ENCODE data around the gene MBOAT1.

DNA sequence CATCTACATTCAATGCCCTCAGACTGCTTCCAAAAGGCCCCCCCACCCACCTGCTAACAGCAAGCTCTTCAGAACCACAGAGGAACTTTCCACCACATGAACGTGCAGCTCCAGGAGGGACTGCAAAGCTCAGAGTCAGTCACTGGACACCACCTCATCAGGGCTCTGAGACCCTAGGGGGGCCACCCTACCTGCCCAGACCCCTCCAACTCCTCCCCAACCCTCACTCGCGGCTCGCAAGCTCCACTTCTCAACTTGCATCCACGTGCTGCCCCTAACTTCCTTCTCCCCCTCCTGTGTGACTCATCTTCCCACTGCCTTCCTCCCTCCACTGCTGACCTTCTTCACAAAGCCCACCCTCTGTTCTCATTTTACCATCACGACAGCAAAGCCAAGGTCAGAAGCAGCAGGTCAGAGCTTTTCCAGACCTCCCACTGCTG, 6.5 kb downstream of the MBOAT1 start:
- TF ChIP-seq, protein P1, sequence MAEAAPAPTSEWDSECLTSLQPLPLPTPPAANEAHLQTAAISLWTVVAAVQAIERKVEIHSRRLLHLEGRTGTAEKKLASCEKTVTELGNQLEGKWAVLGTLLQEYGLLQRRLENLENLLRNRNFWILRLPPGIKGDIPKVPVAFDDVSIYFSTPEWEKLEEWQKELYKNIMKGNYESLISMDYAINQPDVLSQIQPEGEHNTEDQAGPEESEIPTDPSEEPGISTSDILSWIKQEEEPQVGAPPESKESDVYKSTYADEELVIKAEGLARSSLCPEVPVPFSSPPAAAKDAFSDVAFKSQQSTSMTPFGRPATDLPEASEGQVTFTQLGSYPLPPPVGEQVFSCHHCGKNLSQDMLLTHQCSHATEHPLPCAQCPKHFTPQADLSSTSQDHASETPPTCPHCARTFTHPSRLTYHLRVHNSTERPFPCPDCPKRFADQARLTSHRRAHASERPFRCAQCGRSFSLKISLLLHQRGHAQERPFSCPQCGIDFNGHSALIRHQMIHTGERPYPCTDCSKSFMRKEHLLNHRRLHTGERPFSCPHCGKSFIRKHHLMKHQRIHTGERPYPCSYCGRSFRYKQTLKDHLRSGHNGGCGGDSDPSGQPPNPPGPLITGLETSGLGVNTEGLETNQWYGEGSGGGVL (tag by site-specific recombination; IDR thresholded peaks at IDR 0.05): peak; percentile 53
- TF ChIP-seq, protein P2, sequence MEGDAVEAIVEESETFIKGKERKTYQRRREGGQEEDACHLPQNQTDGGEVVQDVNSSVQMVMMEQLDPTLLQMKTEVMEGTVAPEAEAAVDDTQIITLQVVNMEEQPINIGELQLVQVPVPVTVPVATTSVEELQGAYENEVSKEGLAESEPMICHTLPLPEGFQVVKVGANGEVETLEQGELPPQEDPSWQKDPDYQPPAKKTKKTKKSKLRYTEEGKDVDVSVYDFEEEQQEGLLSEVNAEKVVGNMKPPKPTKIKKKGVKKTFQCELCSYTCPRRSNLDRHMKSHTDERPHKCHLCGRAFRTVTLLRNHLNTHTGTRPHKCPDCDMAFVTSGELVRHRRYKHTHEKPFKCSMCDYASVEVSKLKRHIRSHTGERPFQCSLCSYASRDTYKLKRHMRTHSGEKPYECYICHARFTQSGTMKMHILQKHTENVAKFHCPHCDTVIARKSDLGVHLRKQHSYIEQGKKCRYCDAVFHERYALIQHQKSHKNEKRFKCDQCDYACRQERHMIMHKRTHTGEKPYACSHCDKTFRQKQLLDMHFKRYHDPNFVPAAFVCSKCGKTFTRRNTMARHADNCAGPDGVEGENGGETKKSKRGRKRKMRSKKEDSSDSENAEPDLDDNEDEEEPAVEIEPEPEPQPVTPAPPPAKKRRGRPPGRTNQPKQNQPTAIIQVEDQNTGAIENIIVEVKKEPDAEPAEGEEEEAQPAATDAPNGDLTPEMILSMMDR (tag by site-specific recombination; IDR thresholded peaks at IDR 0.05): no peak
- no peak for TF ChIP-seq ZFP3 (tag by site-specific recombination; IDR thresholded peaks at IDR 0.05; ENCODE audit: low read depth)
- TF ChIP-seq SETDB1 (IDR thresholded peaks at IDR 0.05; ENCODE audit: insufficient read length, low read length): no peak
- no peak for TF ChIP-seq ZNF18 (tag by site-specific recombination; IDR thresholded peaks at IDR 0.05)
- no peak for TF ChIP-seq ZNF830 (tag by site-specific recombination; IDR thresholded peaks at IDR 0.05; ENCODE audit: low read depth)
- TF ChIP-seq ELK4 (IDR thresholded peaks at IDR 0.05; ENCODE audit: borderline replicate concordance, low read depth, low read length): no peak
- no peak for TF ChIP-seq ZNF302 (tag by site-specific recombination; IDR thresholded peaks at IDR 0.05; ENCODE audit: low read depth)
- no peak for TF ChIP-seq ZNF155 (tag by site-specific recombination; IDR thresholded peaks at IDR 0.05)
- TF ChIP-seq, protein P3, sequence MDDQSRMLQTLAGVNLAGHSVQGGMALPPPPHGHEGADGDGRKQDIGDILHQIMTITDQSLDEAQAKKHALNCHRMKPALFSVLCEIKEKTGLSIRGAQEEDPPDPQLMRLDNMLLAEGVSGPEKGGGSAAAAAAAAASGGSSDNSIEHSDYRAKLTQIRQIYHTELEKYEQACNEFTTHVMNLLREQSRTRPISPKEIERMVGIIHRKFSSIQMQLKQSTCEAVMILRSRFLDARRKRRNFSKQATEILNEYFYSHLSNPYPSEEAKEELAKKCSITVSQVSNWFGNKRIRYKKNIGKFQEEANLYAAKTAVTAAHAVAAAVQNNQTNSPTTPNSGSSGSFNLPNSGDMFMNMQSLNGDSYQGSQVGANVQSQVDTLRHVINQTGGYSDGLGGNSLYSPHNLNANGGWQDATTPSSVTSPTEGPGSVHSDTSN (CRISPR knock-in tag; IDR thresholded peaks at IDR 0.05): no peak
- no peak for TF ChIP-seq ZBTB7A (tag by site-specific recombination; IDR thresholded peaks at IDR 0.05; ENCODE audit: low read depth)
- TF ChIP-seq PATZ1 (tag by site-specific recombination; IDR thresholded peaks at IDR 0.05): no peak

All from HEK293 (cell line).